PC-9 (cell line): ENCODE data around the gene LCLAT1.

Source experiments
- CTCF ChIP-seq: fragments of 200-600 bp; sonication (generic); conservative IDR thresholded peaks from 2 replicates; pipeline ENCODE4 v1.6.1; 2017; ENCODE audit warnings: mixed run types, antibody characterized with exemption, mild to moderate bottlenecking, moderate library complexity
- EZH2 ChIP-seq: fragments of 200-600 bp; sonication (generic); IDR thresholded peaks from 2 replicates; pipeline ENCODE4 v1.8.0; 2017; ENCODE audit warnings: antibody characterized with exemption, low read depth

- TF ChIP-seq CTCF (no peak), EZH2 (no peak)
Measured at GRCh38 chr2:30502310-30502709, 55.3 kb downstream of the LCLAT1 start.
